ENCODE measurements around the gene TBX15.

The TBX15 gene

GRCh38 chr1:118988186-118989005 lies at the start of gene TBX15:
TSS of gene TBX15 (minus strand) at chr1:118988343. CDS start at chr1:118987795, 548 bp downstream.
- DNase-seq (ENCODE audit: low read depth, low spot score) = no peak

DNA sequence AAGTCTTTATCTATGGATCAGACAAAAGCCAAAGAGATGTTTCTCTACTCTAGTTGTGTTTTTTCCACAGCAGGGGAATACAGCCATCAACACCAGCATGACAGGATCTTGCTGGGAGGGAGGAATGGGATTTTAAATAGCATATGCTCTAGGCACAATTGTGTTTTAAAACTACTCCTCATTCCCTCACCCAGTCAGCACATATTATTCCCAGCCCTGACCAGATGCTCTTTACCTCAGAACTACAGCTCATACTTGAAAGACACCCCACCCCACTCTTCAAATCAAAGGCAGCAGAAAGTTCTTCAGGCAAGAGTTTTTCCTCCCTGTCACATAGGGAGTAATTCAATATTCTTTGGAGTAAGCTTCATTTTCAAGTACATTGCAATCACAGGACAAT lies 46.2 kb upstream of the TBX15 start:
- no peak for DNase-seq (ENCODE audit: low read depth, low spot score)

DNA sequence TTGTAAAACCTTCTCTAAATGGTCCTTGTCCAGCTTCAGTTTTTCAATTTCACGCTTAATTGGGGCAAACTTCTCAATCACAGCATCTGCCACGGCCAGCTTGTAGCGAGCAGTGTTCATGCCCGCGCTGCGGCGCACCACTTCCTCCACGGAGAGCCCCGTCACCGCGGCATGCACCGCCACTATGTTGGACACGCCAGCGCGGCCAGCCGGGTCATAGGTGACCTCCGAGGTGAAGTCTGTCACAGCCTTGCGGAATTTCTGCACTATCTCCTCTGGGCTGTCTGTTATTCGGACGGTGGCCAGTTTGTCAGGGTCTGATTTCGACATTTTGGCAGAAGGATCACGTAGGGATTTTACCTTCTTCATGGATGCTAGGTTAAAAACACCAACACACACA lies 44.8 kb upstream of the TBX15 start:
- no peak for DNase-seq (ENCODE audit: low read depth, low spot score)

DNA sequence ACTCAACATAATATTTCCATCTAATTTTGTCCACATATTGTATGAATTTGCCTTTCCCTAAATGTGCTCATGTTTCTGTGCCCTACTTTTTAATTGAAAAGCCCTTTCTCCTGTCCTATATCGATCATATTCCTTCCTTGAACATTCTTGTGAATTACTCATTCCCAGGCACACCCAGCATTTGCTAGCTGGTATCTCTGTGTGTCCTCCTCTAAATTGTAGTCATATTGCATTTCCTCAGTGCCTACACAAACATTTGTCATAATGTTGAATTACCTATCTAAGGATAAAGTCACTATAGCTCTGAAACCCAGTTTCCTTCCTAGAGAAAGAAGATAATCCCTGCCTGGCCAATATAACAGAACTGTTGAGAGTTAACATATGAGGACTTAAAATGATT lies 39.6 kb upstream of the TBX15 start:
- no peak for DNase-seq (ENCODE audit: low read depth, low spot score)

- no peak for DNase-seq (ENCODE audit: low read depth, low spot score)
Measured at GRCh38 chr1:119026956-119027355, 38.8 kb upstream of the TBX15 start.

- DNase-seq (ENCODE audit: low read depth, low spot score) = no peak
Measured at GRCh38 chr1:119015547-119015946, 27.4 kb upstream of the TBX15 start.

DNA sequence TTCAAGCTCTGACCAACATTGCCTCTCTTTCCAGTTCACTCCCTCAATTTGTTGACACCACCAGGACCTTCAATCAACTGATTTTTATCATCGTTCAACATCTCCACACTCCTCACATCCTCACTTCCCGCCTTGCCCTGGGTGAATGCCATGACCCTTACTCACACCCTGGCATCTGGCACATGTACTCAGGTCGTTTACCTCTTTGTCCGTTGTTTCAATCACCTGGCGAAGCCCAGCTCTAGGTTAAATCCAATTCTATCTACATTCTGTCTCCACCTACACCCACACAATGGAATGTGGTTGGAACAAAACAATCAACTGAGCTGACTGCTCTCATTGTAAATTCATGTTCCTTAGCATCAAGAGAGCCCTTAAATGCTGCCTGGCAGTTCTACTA lies 24.2 kb upstream of the TBX15 start:
- no peak for DNase-seq (ENCODE audit: low read depth, low spot score)

GRCh38 chr1:119011706-119012105 lies 23.6 kb upstream of the TBX15 start:
- DNase-seq (ENCODE audit: low read depth, low spot score) = no peak

DNA sequence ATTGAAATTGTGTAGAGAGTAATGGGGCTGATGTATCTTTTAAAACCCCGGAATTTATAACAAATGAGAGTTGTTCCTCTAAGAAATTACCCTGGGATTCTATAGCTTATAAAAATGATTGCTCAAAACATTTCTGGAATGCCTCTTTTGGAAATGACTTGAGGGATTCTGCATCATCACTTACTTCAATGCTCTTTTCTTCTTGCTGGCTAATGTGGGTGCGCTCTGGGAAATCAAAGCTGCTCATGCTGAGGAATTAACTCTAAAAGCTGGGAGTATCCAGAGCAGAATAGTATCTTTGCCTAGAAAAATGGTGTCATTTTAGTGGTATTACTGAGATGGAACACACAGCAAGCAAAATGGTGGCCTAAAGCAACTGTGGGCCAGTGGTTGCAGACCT lies 23.0 kb upstream of the TBX15 start:
- no peak for DNase-seq (ENCODE audit: low read depth, low spot score)

DNA sequence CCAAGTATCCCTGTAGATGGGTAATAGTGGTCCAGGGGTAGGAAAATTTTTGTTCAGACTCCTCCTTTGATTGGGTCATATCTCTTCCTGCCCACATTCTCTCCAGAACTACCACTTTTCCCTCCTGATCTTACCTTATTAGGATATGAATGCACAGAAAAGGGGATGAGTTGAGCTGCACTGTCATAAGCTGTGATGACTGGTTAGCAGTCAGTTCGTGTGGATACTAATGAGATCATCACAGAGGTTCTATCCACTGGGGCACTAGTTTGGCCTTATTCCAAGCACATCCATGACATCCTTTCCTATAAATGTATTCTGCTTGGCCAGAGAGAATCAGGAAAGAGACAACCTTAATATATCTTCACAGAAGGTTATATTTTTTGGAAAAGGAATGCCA lies 22.1 kb upstream of the TBX15 start:
- no peak for DNase-seq (ENCODE audit: low read depth, low spot score)

DNA sequence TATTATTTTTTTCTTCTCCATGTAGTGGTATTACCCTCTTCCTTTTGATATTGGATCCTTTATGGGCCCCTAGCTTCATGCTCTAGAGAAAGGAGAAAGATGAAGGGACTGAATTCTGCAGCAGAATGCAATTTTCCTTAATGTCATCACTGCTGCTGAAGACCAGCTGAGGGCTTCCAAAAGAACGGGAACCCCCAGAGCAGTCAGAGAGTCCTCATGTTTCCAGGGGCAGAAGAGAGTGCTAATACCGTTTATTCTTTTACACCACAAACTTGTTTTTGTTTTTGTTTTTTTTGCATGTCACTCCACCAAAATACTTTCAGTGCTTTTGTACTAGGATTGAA lies 21.1 kb upstream of the TBX15 start:
- DNase-seq (ENCODE audit: low read depth, low spot score) = no peak

DNA sequence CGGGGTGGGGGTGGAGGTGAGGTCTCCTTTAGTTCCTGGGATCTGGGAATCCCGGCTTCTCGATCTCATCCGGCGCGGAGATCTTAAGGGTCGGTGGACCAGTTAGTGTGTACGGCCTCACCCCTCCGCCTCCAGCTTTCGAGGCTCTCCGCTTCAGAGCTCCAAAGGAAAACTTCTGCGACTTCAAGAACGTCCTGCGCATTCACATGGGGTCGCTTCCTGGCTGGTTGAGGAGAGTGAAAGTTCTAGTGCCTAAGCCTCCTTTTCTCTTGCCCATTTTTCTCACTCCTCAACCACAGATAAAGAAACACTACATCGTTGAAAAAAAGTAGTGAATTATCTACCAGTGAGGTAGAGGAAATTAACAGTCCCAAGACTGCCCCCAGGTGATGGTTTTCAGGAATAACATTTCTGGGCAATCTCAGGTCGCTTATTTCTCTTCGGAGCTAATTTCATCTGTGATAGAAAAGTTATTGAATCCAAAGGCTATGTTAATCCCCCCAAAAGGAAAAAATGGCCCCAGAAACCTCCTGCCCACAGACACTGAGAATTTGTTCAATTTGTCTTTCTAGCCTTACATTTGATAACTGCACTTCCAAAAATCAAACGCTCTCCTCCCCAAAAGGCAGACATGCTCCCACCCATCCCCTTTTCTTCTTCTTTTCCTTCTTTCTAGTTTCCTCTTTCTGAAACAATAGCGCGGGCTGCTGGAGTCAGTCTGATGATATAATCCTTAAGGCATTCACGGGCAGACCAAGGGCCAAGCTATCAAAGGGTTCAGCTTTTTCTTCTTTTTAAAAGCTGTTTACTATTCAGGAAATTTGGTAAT lies 20.6 kb upstream of the TBX15 start:
- DNase-seq (ENCODE audit: low read depth, low spot score) = no peak

- DNase-seq (ENCODE audit: low read depth, low spot score) = no peak
Measured at GRCh38 chr1:119007670-119008482, 19.7 kb upstream of the TBX15 start.

DNA sequence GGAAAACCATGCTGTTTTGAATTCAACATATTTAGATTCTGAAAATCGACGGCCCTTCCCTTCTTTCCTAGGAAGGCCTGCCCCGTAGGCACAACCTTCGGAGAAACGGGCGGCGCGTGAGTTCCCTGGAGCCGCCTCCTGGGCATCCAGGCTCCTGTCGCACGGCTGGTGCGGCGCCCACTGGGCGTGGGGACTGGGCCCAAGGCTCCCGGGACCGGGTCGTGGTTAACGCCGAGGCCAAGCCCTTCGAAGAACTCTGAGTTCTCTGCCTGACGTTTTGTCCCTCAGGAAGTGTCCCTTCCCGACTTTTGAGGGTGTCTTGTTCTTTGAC lies 19.2 kb upstream of the TBX15 start:
- DNase-seq (ENCODE audit: low read depth, low spot score) = no peak

DNA sequence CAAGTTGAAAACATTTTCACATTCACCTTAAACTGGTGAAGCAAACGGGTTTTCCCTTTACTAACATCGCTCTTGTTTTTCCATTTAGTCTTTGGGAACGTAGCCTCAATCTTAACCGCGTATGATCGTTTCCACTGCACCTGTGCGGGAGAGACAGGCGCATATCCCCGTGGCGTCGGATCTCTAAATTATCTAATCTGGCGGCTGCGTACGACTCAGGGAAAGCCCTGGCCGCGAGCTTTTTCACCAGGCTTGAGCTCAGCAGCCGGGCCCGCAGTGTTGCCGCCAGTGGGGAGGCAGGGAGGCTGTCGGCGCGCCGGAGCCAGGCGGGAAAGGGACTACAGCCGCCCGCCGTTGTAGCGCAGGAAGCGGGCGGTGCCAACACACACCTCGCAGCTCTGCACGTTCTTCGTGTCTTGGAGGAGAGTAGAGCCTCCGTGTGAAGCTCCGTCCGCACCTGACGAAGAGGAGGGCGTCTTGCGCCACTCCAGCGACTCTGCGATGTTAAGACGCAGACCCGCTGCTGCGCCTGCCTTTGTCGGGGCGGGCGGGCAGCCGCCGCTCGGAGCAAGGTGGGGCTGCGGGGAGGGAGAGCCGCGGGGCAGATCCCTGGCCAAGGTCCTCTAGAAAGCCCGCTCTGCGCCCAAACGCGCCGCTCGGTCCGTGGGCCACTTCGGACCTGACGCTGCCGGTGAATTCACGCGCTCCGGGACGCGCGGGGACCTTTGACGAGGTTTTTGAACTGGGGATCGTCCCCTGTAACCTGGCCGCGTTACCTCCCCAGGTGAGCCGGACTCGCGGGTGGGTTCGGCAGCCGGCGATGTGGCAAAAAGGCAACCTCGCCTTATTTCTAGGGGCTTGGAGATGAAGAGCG lies 18.5 kb upstream of the TBX15 start:
- DNase-seq (ENCODE audit: low read depth, low spot score) = no peak

- no peak for DNase-seq (ENCODE audit: low read depth, low spot score)
Measured at GRCh38 chr1:119005724-119006405, 17.7 kb upstream of the TBX15 start.

GRCh38 chr1:119004781-119005180 lies 16.6 kb upstream of the TBX15 start:
- no peak for DNase-seq (ENCODE audit: low read depth, low spot score)

- no peak for DNase-seq (ENCODE audit: low read depth, low spot score)
Measured at GRCh38 chr1:119004129-119004527, 16.0 kb upstream of the TBX15 start.

DNA sequence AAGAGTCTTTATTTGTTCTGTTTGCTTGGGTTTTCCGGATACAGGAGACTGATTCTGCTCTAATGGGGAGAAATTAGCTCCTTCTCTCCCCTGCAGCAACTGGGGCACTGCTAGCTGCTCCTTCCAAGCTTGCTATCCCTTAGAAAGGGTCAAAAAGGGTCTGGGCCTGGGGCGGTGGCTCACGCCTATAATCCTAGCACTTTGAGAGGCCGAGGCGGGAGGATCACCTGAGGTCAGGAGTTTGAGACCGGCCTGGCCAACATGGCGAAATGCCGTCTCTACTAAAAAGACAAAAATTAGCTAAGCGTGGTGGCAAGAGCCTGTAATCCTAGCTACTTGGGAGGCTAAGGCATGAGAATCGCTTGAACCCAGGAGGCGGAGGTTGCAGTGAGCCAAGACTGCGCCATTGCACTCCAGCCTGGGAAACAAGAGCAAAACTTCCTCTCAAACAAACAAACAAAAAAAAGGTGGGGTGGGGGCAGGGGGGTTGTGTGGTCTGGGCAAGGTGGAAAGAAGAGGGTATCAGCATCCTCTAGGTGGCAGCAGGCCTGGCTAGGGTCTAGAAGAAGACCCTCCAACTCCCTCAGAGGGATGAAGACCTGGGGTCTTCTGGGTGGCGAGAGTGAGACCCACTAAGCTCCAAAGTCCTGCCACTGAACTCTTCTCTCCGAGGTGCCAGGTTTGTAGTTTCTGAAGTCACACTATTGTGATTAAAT lies 15.4 kb upstream of the TBX15 start:
- DNase-seq (ENCODE audit: low read depth, low spot score) = no peak

DNA sequence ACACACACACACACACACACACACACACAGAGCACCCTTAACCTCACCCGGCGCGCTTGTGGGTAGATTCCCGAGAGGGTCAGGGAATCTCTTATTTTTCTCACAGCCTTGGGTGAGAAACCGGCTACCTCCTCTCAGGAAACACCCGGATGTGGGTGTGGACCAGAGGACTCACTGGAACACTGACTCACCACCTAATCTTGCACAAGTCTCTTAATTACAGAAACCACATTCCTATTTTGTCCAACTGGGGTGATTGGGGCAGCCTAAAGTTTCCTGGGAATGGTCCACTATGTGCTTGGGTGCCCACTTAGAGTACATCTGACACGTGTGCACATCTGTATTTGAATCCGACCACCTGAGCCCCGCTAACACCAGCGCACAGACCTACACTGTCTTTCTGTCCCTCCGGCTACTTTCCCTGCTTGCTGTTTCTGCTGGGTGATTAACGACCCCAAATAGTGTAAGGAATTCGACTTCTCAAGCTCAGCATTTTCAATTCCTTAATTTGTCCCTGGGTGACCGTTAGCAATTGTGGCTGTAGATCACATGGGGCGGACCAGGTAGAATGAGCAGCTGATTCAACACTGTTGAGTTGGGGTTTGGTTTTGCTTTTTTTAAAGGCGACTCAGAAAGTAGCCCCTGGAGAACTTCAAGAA lies 14.0 kb upstream of the TBX15 start:
- no peak for DNase-seq (ENCODE audit: low read depth, low spot score)

Data from brain pericyte (primary cell).